ENCODE data around the gene MTPN. TPM values are rescaled to one million over a fixed set of nuclear protein-coding genes. Genes with fewer than 3 reads are reported as not detected.

MTPN gene
- total and polyA plus RNA-seq, 8 donors: 33.2 to 99.3 (median 59.4) TPM

DNA sequence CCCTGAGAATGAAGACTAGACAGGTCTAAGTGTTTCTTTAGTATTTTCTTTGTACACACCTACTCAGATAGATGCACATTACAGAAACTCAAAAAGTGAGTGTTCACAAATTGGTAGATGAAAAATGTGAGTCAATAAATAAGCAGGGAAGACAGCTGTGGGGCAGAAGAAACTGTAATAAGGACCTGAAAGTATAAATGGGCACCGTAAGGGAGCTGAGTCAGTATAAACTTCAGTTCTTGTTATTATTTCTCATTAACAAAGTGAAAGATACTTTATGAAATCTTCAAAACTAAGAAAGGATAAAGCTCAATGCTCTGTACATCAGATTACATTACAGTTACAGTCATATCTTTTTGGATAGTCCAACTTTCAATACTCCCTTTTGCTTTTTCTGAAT lies 2.5 kb downstream of the MTPN start:
- 53 to 79% (median 70%) methylated on average over 1 of the region's 1 CpG for WGBS, 5 donors
- intact Hi-C loops (cut with DNase I; ENCODE audit: low total_unique reads): no loop called here
- H3K27me3 ChIP-seq: no peaks in the 10 kb centered on the region
- no peak overlapping the region for H3K27ac ChIP-seq
- H3K4me3 ChIP-seq: peak overlapping the region in 1 of 4 donors; percentile 76
- peaks cover 9 to 67% (median 49%) of the 10 kb centered on the region in 4 donors for H3K4me1 ChIP-seq
- H3K9me3 ChIP-seq: no peaks in the 10 kb centered on the region
- DNase-seq: no peak
- H3K36me3 ChIP-seq: peaks cover 0 to 8% (median 2%) of the 10 kb centered on the region in 4 donors
- no peak for TF ChIP-seq EP300 (IDR thresholded peaks at IDR 0.05)
- TF ChIP-seq CTCF (IDR thresholded peaks at IDR 0.05): no peak
- no peak for TF ChIP-seq POLR2AphosphoS5 (IDR thresholded peaks at IDR 0.05)
- no peak for TF ChIP-seq POLR2A (IDR thresholded peaks at IDR 0.05)

DNA sequence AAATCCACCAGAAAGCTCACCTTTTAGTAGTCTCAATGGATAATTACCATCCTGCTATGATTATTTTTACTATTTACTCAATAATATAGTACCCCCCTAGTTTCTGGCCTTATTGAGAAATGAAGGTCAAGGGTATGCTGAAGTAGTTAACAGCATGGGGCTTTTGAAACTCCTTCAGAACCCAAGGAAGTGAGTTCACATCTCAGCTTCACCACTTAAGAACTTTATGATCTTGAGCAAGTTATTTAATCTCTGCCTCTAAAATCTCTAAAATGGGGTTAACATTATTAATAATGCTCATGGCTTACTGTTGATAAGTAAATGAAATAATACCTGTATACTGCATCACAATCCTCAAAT lies 5.8 kb downstream of the MTPN start:
- no peak for TF ChIP-seq POLR2AphosphoS5 (IDR thresholded peaks at IDR 0.05)
- no peak for TF ChIP-seq POLR2A (IDR thresholded peaks at IDR 0.05)
- no peak for TF ChIP-seq CTCF (IDR thresholded peaks at IDR 0.05)
- TF ChIP-seq EP300 (IDR thresholded peaks at IDR 0.05): no peak
- no peaks in the 10 kb centered on the region for H3K27me3 ChIP-seq
- peaks cover 8 to 72% (median 48%) of the 10 kb centered on the region in 4 donors for H3K4me1 ChIP-seq
- H3K4me3 ChIP-seq: no peak overlapping the region
- peak overlapping the region in 2 of 5 donors; percentile 3 to 36 for H3K27ac ChIP-seq
- intact Hi-C loops (cut with DNase I; ENCODE audit: low total_unique reads): no loop called here
- peaks cover 0 to 8% (median 4%) of the 10 kb centered on the region in 4 donors for H3K36me3 ChIP-seq
- DNase-seq: no peak
- no peaks in the 10 kb centered on the region for H3K9me3 ChIP-seq

DNA sequence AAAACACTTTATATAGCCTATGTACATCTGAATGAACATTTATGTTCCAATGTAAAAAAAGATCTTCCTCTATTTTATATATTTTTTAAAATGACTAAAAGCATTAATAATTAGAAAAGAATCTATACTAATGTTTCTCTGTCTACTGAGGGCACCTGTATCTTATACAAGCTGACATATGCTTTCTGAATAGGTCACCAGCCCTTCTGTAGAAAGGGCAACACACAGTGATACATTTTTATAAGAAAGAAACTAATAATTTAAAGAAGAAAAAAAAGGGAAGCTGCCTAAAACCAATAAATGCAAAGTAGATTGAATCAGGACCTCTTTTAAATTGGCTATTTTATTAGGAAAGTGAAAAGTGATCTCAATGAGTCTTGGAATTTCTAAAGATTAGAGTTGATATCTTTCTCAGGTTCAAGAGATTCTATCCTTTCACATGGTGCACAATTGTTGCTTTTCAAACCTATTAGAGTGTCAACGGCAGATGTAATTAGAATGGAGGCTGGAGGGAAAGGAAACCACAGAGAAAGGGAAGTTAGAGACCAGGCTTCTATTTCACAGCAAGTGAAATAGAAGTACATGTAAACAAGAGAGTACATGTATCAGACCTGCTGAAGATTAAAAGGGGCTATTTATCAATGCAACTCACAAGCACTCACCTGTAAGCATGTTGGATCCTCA lies 6.3 kb downstream of the MTPN start:
- H3K27me3 ChIP-seq: no peaks in the 10 kb centered on the region
- H3K36me3 ChIP-seq: peaks cover 0 to 8% (median 4%) of the 10 kb centered on the region in 4 donors
- H3K27ac ChIP-seq: peak overlapping the region in 2 of 5 donors; percentile 3 to 36
- no peak for TF ChIP-seq POLR2A (IDR thresholded peaks at IDR 0.05)
- TF ChIP-seq CTCF (IDR thresholded peaks at IDR 0.05): no peak
- no peak for TF ChIP-seq POLR2AphosphoS5 (IDR thresholded peaks at IDR 0.05)
- no peak for TF ChIP-seq EP300 (IDR thresholded peaks at IDR 0.05)
- peaks cover 5 to 72% (median 45%) of the 10 kb centered on the region in 4 donors for H3K4me1 ChIP-seq
- intact Hi-C loops (cut with DNase I; ENCODE audit: low total_unique reads): no loop called here
- H3K4me3 ChIP-seq: no peak overlapping the region
- 63 to 85% (median 75%) methylated on average over 1 of the region's 1 CpG for WGBS, 5 donors
- peak in 1 of 2 donors; percentile 5 for DNase-seq
- H3K9me3 ChIP-seq: no peaks in the 10 kb centered on the region

DNA sequence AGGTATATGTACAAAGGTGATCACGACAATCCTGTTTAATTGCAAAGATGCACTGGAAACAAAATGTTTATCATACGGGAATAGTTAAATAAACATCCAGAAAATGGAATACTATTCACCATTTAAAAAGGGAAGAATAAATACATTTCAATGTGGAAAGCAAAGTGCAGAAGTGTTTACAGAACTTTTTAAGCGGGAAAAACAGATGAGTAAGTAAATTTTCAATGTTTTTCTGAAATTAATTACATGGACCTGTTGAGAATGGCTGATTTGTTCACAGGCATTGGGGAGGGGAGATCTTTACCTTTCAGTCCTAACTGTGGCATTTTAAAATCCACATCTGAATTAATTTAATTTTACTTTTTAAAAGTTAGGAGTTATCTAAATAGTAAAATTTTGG lies 7.1 kb downstream of the MTPN start:
- 80 to 98% (median 95%) methylated on average over 3 of the region's 3 CpGs for WGBS, 5 donors
- no peak for TF ChIP-seq CTCF (IDR thresholded peaks at IDR 0.05)
- intact Hi-C loops (cut with DNase I; ENCODE audit: low total_unique reads): no loop called here

More for the DNA sequence above, 7.1 kb downstream of the MTPN start:
- no peaks in the 10 kb centered on the region for H3K27me3 ChIP-seq
- no peak overlapping the region for H3K27ac ChIP-seq
- H3K36me3 ChIP-seq: peaks cover 0 to 8% (median 4%) of the 10 kb centered on the region in 4 donors
- H3K4me3 ChIP-seq: no peak overlapping the region
- no peak for DNase-seq
- H3K4me1 ChIP-seq: peaks cover under 1 to 72% (median 41%) of the 10 kb centered on the region in 4 donors
- no peaks in the 10 kb centered on the region for H3K9me3 ChIP-seq
